Activated CD4-positive, alpha-beta memory T cell treated with anti-CD3 and anti-CD28 coated beads for 36 hours (primary cell): ENCODE data around the gene ABHD5. TPM values are rescaled to one million over a fixed set of nuclear protein-coding genes. Genes with fewer than 3 reads are reported as not detected.

ENCODE experiments used
- CTCF ChIA-PET: fragments of 350-600 bp; sonication (Branson Sonifier 250); formaldehyde crosslinking; loops from one replicate; lab custom pipeline; 2021; ENCODE audit warnings: antibody characterized with exemption, inconsistent platforms; lab: Charles Lee
- POLR2A ChIA-PET: fragments of 350-600 bp; sonication (Branson Sonifier 250); formaldehyde crosslinking; loops from one replicate; lab custom pipeline; 2021; ENCODE audit warnings: antibody characterized with exemption; lab: Charles Lee
- DNase-seq: peaks from one replicate; pipeline ENCODE4 v3.0.0-alpha.2; 2020
- H3K27ac Mint-ChIP-seq: one replicate; pipeline ENCODE4 v1.8.0; 2021; ENCODE audit warnings: mixed read lengths
- H3K27me3 Mint-ChIP-seq: one replicate; pipeline ENCODE4 v1.8.0; 2021; ENCODE audit warnings: mixed read lengths
- H3K36me3 Mint-ChIP-seq: one replicate; pipeline ENCODE4 v1.8.0; 2021; ENCODE audit warnings: mixed read lengths
- H3K4me1 Mint-ChIP-seq: one replicate; pipeline ENCODE4 v1.8.0; 2021; ENCODE audit warnings: low read depth, mixed read lengths
- H3K4me3 Mint-ChIP-seq: one replicate; pipeline ENCODE4 v1.8.0; 2021; ENCODE audit warnings: mild to moderate bottlenecking, mixed read lengths
- H3K9me3 Mint-ChIP-seq: one replicate; pipeline ENCODE4 v1.8.0; 2021; ENCODE audit warnings: mixed read lengths
- intact Hi-C: fragments of 100-400 bp; cut with micrococcal nuclease; formaldehyde crosslinking; loops from one replicate; pipeline ENCODE4 v1.15.1; 2023
- total RNA-seq, 2 experiments: library from RNA; stranded (reverse); gene quantifications; one replicate each; pipeline ENCODE4 v1.2.3, GENCODE V29; 2021

Gene ABHD5
- total RNA-seq, 2 experiments from 2014 or later, result 10.0 to 11.4 TPM

DNA sequence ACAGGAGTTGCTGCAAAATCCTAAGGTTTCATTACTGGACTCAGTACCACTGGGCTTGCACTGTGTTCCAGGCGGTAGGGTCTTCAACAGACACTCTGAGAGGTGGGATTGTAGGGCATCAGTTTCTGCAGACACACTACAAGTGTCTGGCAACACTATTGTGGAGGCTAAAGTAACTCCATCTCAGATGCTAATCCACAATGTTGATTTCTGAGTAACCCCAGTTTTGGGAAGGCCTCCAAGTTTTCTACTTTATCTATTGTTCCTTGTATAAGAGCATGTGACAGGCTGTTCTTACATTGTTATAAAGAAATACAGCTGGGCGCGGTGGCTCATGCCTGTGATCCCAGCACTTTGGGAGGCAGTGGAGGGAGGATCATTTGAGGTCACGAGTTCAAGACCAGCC lies 2.5 kb upstream of the ABHD5 start:
- ChIA-PET POLR2A (interaction anchor here (0.6 kb wide), 1 partner anchor 52 kb away, joined by 3 read pairs; no protein-coding TSS in a partner anchor), CTCF (no interaction called here)
- no peak for DNase-seq
- Mint-ChIP-seq H3K4me1 (peaks cover 26% of the 10 kb centered on the region), H3K36me3 (peaks cover 2% of the 10 kb centered on the region), H3K9me3 (no peaks in the 10 kb centered on the region), H3K27me3 (peaks cover under 1% of the 10 kb centered on the region), H3K27ac (no peak overlapping the region), H3K4me3 (no peak overlapping the region)
- intact Hi-C loops, result no loop called here

DNA sequence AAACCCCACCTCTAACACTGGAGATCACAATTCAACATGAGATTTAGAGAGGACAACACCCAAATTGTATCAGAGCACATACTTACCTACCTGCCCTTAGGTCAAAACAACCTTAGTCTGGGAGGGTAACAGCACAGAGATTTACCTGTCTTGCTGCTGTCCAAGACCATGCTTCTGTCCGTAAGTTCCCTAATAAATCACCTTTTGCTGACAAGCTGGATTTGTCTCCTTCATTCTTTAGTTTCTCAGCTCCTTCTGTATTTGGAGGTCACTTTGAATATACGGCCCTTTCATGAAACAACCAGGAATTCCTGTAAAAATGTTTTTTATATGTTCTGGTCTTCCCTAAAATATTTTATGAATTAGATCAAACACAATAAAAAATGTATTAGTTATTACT lies 1.6 kb upstream of the ABHD5 start:
- Mint-ChIP-seq H3K4me3 (no peak overlapping the region), H3K27me3 (no peaks in the 10 kb centered on the region), H3K4me1 (peaks cover 33% of the 10 kb centered on the region), H3K9me3 (no peaks in the 10 kb centered on the region), H3K36me3 (peaks cover 2% of the 10 kb centered on the region), H3K27ac (no peak overlapping the region)
- ChIA-PET POLR2A (no interaction called here), CTCF (no interaction called here)
- intact Hi-C loops, result no loop called here
- no peak for DNase-seq

DNA sequence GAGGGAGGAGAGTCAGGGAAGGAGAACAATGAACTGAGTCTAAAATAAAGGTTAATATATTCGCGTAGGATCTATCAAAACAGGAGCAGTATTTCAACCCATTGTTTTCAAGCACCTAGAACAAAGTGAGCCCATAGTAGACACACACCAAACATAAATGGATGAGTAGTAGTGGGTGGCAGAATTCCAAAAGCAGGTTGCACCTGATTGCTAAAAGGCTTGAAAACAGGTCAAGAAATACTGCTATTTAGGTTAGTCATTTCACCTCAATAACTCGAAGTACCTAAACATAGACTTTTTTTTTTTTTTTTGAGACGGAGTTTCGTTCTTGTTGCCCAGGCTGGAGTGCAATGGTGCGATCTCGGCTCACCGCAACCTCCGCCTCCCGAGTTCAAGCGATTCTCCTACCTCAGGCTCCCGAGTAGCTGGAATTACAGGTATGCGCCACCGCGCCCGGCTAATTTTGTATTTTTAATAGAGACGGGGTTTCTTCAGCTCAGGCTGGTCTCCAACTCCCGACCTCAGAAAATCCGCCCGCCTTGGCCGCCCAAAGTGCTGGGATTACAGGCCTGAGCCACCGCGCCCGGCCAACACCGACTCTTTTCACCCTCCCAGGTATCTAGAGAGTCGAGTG lies 855 bp upstream of the ABHD5 start:
- CTCF ChIA-PET, result interaction anchor here (1.1 kb wide), 1 partner anchor 69 kb away, joined by 3 read pairs; the partner anchor contains the start of gene ANO10
- intact Hi-C loops, result loop anchor here (1.0 to 5.0 kb wide), 6 partner anchors 68 to 647 kb away; partner anchors contain the start of genes ANO10, SNRK and TCAIM
- H3K27ac Mint-ChIP-seq, result peak overlapping the region; percentile 85
- H3K4me3 Mint-ChIP-seq, result peak overlapping the region; percentile 84
- H3K4me1 Mint-ChIP-seq, result peaks cover 37% of the 10 kb centered on the region
- DNase-seq, result no peak
- POLR2A ChIA-PET, result interaction anchor here (0.7 kb wide), 1 partner anchor 68 kb away, joined by 3 read pairs; the partner anchor contains the start of gene ANO10
- no peaks in the 10 kb centered on the region for H3K9me3 Mint-ChIP-seq
- H3K36me3 Mint-ChIP-seq, result peaks cover 2% of the 10 kb centered on the region
- no peaks in the 10 kb centered on the region for H3K27me3 Mint-ChIP-seq

DNA sequence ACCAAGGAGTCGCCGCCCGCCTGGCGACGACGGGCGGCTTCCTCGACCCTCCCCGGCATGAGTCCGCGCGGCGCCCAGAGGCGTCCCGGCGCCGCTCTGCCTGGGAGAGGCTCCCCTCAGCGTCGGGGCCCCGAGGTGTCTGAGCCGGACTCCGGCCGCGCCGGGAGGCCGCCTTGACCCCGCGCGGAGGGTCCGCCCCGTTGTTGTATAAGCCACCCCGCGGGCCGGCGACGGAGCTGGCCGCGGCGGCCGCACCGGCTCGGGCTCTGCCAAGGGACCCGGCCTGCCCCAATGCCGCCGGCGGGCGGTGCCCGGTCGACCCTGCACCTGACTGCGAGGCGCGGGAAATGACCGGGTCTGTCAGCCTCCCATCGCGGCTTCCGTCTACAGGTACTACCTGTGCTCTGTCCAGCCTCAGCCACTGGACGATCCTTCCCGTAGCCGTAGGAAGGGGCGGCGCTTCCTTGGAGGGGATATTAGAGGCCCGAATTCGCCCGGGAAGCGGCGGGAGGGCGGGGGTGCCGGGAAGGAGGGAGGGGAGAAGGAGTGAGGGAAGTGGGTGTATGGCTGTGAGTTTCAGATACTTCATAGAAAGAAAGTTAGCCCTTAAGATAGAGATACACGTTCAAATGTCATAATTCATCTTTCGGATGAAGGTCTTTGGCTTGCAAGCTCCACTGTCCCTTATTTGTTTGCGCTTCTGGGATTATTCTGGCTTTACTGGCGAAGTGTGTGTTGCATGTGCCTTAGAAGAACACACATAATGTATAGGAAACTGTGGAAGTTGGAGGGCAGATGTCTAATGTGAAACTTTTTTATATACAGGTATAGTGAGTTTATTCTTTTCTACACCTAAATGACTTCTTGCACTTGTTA lies 620 bp downstream of the ABHD5 start:
- intact Hi-C loops, result loop anchor here (2.0 to 5.0 kb wide), 5 partner anchors 67 to 646 kb away; partner anchors contain the start of genes SNRK and TCAIM
- DNase-seq, result peak; percentile 51
- POLR2A ChIA-PET, result no interaction called here
- H3K27me3 Mint-ChIP-seq, result no peaks in the 10 kb centered on the region
- peak overlapping the region; percentile 84 for H3K4me3 Mint-ChIP-seq
- peaks cover 43% of the 10 kb centered on the region for H3K4me1 Mint-ChIP-seq
- peak overlapping the region; percentile 85 for H3K27ac Mint-ChIP-seq
- no peaks in the 10 kb centered on the region for H3K9me3 Mint-ChIP-seq
- H3K36me3 Mint-ChIP-seq, result peaks cover 2% of the 10 kb centered on the region
- CTCF ChIA-PET, result no interaction called here

DNA sequence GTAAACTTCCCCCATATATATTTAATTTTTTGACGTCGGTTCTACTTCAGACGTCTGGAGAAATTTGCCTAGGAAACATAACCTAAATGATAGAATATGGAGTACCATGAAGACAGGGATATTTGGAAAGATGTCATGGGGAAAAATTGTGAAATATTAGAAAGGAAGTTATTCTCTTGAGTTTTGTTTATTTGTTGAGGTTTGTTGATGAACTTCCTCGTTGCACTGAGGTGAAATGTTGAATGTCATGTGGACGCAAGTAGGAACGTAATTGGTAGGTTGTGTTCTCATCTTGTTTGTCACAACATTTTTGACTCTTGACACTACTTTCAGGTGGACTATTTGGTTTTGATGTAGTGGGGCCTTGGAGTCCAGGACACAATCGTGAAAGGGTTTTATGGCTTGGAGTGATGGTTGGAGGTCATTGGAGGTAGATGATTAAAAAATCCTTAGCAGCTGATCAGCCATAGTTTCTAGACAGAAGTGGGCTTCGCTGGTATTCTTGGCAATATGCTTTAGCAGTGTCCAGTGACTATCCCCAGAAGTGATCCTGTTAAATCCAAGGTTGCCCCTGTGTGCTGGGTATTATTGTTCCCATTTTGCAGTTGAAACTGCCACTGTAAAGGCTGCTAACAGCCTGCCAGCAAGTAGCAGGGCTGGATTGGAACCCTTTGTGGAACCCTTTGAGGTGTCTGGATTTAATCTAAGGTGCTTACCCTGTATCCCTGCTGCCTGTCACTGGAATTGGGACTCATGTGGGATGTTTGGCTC lies 1.5 kb downstream of the ABHD5 start:
- intact Hi-C loops, result loop anchor here (5.0 kb wide), 3 partner anchors 165 to 645 kb away; partner anchors contain the start of genes SNRK and TCAIM
- H3K27ac Mint-ChIP-seq, result no peak overlapping the region
- H3K9me3 Mint-ChIP-seq, result no peaks in the 10 kb centered on the region
- ChIA-PET CTCF (no interaction called here), POLR2A (no interaction called here)
- peak overlapping the region; percentile 75 for H3K4me3 Mint-ChIP-seq
- peaks cover 2% of the 10 kb centered on the region for H3K36me3 Mint-ChIP-seq
- H3K27me3 Mint-ChIP-seq, result no peaks in the 10 kb centered on the region
- no peak for DNase-seq
- H3K4me1 Mint-ChIP-seq, result peaks cover 46% of the 10 kb centered on the region

DNA sequence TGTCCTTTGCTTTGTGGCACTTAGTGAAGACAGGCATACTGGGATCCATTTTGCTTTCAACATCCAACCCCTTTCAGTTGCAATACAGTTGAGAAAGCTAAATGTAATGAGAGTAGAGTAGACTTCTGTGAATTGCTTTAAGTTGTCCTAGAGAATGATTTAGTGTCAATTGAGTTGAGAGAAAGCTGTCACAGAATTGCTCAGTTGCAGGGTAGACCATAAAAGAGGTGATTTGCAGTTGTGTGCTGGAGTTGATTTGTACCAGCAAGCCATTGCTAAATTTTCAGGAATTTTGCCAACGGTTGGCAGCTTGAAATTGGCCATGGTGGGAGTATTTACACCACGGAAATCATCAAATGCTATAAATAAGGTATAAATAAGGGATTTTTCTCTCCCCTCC lies 2.2 kb downstream of the ABHD5 start:
- Mint-ChIP-seq H3K27ac (no peak overlapping the region), H3K27me3 (no peaks in the 10 kb centered on the region), H3K36me3 (peaks cover 2% of the 10 kb centered on the region), H3K9me3 (no peaks in the 10 kb centered on the region), H3K4me3 (no peak overlapping the region), H3K4me1 (peaks cover 46% of the 10 kb centered on the region)
- DNase-seq, result no peak
- CTCF ChIA-PET, result interaction anchor here (0.7 kb wide), 1 partner anchor 815 kb away, joined by 3 read pairs; no protein-coding TSS in a partner anchor
- POLR2A ChIA-PET, result no interaction called here
- intact Hi-C loops, result loop anchor here (5.0 kb wide), 3 partner anchors 166 to 644 kb away; partner anchors contain the start of genes SNRK and TCAIM

DNA sequence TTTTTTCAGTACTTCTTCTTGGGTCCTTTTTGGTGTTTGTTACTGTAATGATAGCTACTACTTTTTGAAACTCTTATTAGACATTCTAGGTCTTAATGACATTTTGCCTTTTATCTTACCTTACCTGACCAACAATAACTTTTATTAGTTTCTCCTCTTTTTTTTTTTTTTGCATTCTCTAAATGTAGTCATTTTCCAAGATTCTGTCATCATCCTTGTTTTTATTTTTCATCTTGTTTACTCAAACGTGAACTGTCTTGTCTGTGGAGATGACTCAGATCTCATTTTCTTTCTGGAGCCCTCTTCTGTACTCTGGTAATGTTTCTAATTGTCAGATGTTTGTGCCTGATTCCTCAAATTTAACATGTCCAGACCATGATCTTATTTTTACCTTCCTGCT lies 2.9 kb downstream of the ABHD5 start:
- H3K36me3 Mint-ChIP-seq, result peaks cover 2% of the 10 kb centered on the region
- no peaks in the 10 kb centered on the region for H3K27me3 Mint-ChIP-seq
- H3K4me1 Mint-ChIP-seq, result peaks cover 46% of the 10 kb centered on the region
- ChIA-PET CTCF (interaction anchor here (0.7 kb wide), 1 partner anchor 816 kb away, joined by 3 read pairs; no protein-coding TSS in a partner anchor), POLR2A (no interaction called here)
- intact Hi-C loops, result loop anchor here (5.0 kb wide), 3 partner anchors 166 to 644 kb away; partner anchors contain the start of genes SNRK and TCAIM
- H3K4me3 Mint-ChIP-seq, result no peak overlapping the region
- H3K9me3 Mint-ChIP-seq, result no peaks in the 10 kb centered on the region
- no peak overlapping the region for H3K27ac Mint-ChIP-seq
- no peak for DNase-seq

DNA sequence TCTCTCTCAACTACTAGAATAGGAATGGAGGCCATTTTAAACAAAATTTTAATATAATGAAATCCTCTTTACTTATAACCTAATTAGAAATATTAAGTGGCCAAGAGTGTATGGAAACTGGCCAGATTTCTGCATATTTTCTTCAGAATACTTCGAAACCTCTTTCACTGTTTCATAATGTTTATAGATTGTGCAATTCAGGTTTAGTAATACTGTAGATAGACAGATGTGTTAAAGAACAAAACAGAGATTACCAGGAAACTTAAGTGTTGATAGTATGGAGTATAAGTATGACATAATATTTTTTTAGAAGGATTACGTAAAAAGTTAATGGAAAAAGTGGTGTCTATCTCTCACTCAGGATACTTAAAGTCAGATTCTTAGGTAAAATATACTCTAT lies 4.7 kb downstream of the ABHD5 start:
- no peaks in the 10 kb centered on the region for H3K9me3 Mint-ChIP-seq
- H3K27me3 Mint-ChIP-seq, result no peaks in the 10 kb centered on the region
- H3K36me3 Mint-ChIP-seq, result peaks cover 2% of the 10 kb centered on the region
- DNase-seq, result no peak
- H3K4me3 Mint-ChIP-seq, result no peak overlapping the region
- H3K4me1 Mint-ChIP-seq, result peaks cover 48% of the 10 kb centered on the region
- ChIA-PET POLR2A (no interaction called here), CTCF (no interaction called here)
- no peak overlapping the region for H3K27ac Mint-ChIP-seq
- intact Hi-C loops, result no loop called here

DNA sequence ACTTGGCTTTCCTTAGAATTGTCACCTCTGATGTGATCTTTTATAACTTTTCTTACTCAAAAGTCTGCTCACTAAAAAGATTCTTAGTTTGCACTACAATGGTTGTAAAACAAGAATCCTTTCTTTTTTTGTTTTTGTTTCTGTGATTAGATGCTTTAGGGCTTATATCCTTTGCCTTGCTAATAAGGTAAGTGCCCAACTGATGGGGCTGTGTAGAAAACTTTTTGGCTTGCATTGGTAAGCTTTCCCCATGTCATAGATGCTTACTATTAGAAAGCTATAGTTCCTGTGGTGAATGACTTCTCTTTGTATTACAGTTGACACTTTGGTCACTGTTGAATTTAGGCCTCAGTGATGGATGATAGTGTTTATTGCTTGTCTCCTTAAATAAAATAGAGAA lies 5.1 kb downstream of the ABHD5 start:
- CTCF ChIA-PET, result no interaction called here
- no peak overlapping the region for H3K4me3 Mint-ChIP-seq
- intact Hi-C loops, result no loop called here
- peaks cover 48% of the 10 kb centered on the region for H3K4me1 Mint-ChIP-seq
- H3K27ac Mint-ChIP-seq, result no peak overlapping the region
- no peak for DNase-seq
- H3K9me3 Mint-ChIP-seq, result no peaks in the 10 kb centered on the region
- peaks cover 4% of the 10 kb centered on the region for H3K36me3 Mint-ChIP-seq
- H3K27me3 Mint-ChIP-seq, result no peaks in the 10 kb centered on the region
- POLR2A ChIA-PET, result no interaction called here

DNA sequence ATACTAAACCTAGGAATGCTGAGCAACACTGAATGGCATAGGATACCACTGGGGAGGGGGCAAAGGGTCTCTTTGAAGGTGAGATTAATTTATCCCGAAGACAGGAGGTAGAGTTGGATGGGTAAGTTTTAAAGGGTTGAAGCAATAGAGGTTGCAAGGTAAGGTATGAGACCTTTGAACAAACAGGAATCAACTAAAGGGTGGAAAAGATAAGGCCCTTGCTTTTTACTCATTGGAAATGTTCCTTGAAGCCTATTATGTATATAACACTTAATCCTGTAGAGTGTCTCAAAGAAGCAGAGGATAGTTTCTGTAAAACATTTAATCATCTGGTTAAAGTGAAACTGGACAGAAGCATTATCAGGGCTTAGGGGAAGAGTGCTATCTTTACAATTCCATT lies 5.7 kb downstream of the ABHD5 start:
- CTCF ChIA-PET, result no interaction called here

DNA sequence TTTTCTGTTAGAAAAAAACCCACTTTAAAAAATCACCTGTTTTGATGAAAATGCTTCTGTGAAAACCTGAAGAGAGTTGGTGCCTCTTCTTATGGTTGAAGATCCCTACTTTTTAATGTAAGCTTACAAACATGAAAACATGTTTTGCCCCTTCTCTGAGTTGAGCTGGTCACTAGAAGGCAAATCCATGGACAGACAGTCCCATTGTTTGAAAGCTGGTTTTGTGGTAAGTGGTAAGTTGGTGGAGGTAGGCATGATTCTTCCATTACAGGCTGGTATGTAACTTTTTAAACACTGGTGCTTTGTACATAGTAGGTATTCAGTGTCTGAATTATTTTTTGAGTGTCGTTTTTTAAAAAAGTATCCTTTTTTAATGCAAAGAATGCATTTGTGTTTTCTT lies 6.1 kb downstream of the ABHD5 start:
- ChIA-PET POLR2A (no interaction called here), CTCF (no interaction called here)
- peaks cover 5% of the 10 kb centered on the region for H3K36me3 Mint-ChIP-seq
- no peaks in the 10 kb centered on the region for H3K27me3 Mint-ChIP-seq
- H3K27ac Mint-ChIP-seq, result no peak overlapping the region
- no peaks in the 10 kb centered on the region for H3K9me3 Mint-ChIP-seq
- no peak overlapping the region for H3K4me3 Mint-ChIP-seq
- intact Hi-C loops, result no loop called here
- DNase-seq, result no peak
- peaks cover 43% of the 10 kb centered on the region for H3K4me1 Mint-ChIP-seq

More for the DNA sequence above, 5.7 kb downstream of the ABHD5 start:
- Mint-ChIP-seq H3K4me3 (no peak overlapping the region), H3K9me3 (no peaks in the 10 kb centered on the region), H3K36me3 (peaks cover 5% of the 10 kb centered on the region), H3K27ac (no peak overlapping the region), H3K4me1 (peaks cover 48% of the 10 kb centered on the region), H3K27me3 (no peaks in the 10 kb centered on the region)
- POLR2A ChIA-PET, result no interaction called here
- DNase-seq, result no peak
- intact Hi-C loops, result no loop called here
